HepG2 (cell line): ENCODE measurements around the gene ADAMTS17. TPM values are rescaled to one million over a fixed set of nuclear protein-coding genes. Genes with fewer than 3 reads are reported as not detected.

ENCODE experiments used
- ATAC-seq: fragments of 200-7000 bp; cut with Tn5 transposase; 3 replicates; pipeline ENCODE4 v1.9.1; 2020; ENCODE audit warnings: mild to moderate bottlenecking, moderate library complexity
- BruUV-seq: library from RNA; stranded (reverse); fragments of 400-500 nt; replicated peaks from 2 replicates; lab custom pipeline; 2021; lab: Mats Ljungman, UMichigan
- CTCF ChIA-PET: fragments of 300-600 bp; formaldehyde crosslinking; extraction: SDS; loops from one replicate; lab custom pipeline; 2021; ENCODE audit warnings: low total read pairs, inconsistent platforms, low intra/inter-chr PET ratio; lab: Yijun Ruan, JAX
- POLR2A ChIA-PET: fragments of 350-600 bp; sonication (Branson Sonifier 250); formaldehyde crosslinking; loops from one replicate; lab custom pipeline; 2020; ENCODE audit warnings: antibody characterized with exemption, inconsistent platforms; lab: Yijun Ruan, JAX
- DNase-seq: peaks from one replicate; pipeline ENCODE4 v3.0.0-alpha.2; 2015; ENCODE audit warnings: low spot score
- FAIRE-seq: peaks from 3 replicates; lab custom pipeline; 2011; peaks lifted over from hg19 to GRCh38; lab: Jason Lieb, UNC
- H2AFZ ChIP-seq: one replicate; pipeline ENCODE4 v1.6.1; 2011; ENCODE audit warnings: low read length, inconsistent platforms
- H3K27ac ChIP-seq: fragments of 300-600 bp; 3 replicates; pipeline ENCODE4 v1.8.0; 2011; ENCODE audit warnings: mixed run types, mild to moderate bottlenecking, mixed read lengths, low read length, inconsistent platforms; ENCODE audit not compliant: insufficient read depth; ENCODE audit errors: extremely low read length
- H3K27me3 ChIP-seq, 2 experiments: fragments of 200-600 bp in 1 of 2; 2 replicates in 1 of 2; 3 replicates in 1 of 2; pipeline versions ENCODE4 v1.6.0 to v1.8.0; 2011; ENCODE audit warnings: low read length in 2 of 2, mild to moderate bottlenecking in 2 of 2, moderate library complexity in 2 of 2, inconsistent platforms in 1 of 2; ENCODE audit not compliant: insufficient read depth in 2 of 2, control insufficient read depth in 1 of 2
- H3K36me3 ChIP-seq, 2 experiments: fragments of 200-600 bp in 1 of 2; replicated peaks in 1 of 2; 2 replicates in 1 of 2; 3 replicates in 1 of 2; pipeline versions ENCODE4 v1.5.1 to v1.8.0; 2011; ENCODE audit warnings: low read length in 2 of 2, inconsistent platforms in 1 of 2; ENCODE audit not compliant: insufficient read depth in 2 of 2, control insufficient read depth in 1 of 2
- H3K4me1 ChIP-seq: 2 replicates; pipeline ENCODE4 v1.5.1; 2012; ENCODE audit warnings: low read length, inconsistent platforms; ENCODE audit not compliant: insufficient read depth
- H3K4me2 ChIP-seq: 2 replicates; pipeline ENCODE4 v1.6.0; 2011; ENCODE audit warnings: low read depth, low read length, inconsistent platforms
- H3K4me3 ChIP-seq, 3 experiments: fragments of 200-600 bp in 1 of 3; sonication (generic), shearing (Covaris generic) in 1 of 3; replicated peaks in 1 of 3; 2 replicates each; pipeline ENCODE4 v1.5.1; 2011 to 2016; ENCODE audit warnings: low read length in 3 of 3, inconsistent platforms in 2 of 3, low read depth in 2 of 3, mild to moderate bottlenecking in 2 of 3, control low read depth in 1 of 3, mixed read lengths in 1 of 3; ENCODE audit not compliant: insufficient read depth in 1 of 3
- H3K79me2 ChIP-seq: one replicate; pipeline ENCODE4 v1.6.1; 2011; ENCODE audit warnings: low read length, inconsistent platforms; ENCODE audit not compliant: insufficient read depth
- H3K9ac ChIP-seq: 2 replicates; pipeline ENCODE4 v1.6.0; 2011; ENCODE audit warnings: mild to moderate bottlenecking, low read depth, low read length, inconsistent platforms; ENCODE audit not compliant: insufficient read depth
- H3K9me3 ChIP-seq: 2 replicates; pipeline ENCODE4 v1.5.1; 2012; ENCODE audit warnings: mild to moderate bottlenecking, low read length
- H4K20me1 ChIP-seq: 2 replicates; pipeline ENCODE4 v1.6.0; 2011; ENCODE audit warnings: inconsistent platforms, mild to moderate bottlenecking, low read length, moderate library complexity; ENCODE audit not compliant: insufficient read depth
- CBFB ChIP-seq: sonication (generic); formaldehyde crosslinking; IDR thresholded peaks from 2 replicates; pipeline ENCODE4 v1.4.0; 2020; ENCODE audit warnings: missing genetic modification reagents
- CEBPG ChIP-seq: IDR thresholded peaks from 2 replicates; pipeline ENCODE4 v1.6.1; 2016
- MED13 ChIP-seq: sonication (generic); formaldehyde crosslinking; IDR thresholded peaks from 2 replicates; pipeline ENCODE4 v1.5.0; 2020; ENCODE audit warnings: missing genetic modification reagents
- NR2F1 ChIP-seq, 2 experiments: fragments of 450-650 bp in 1 of 2; formaldehyde crosslinking in 1 of 2; IDR thresholded peaks; 2 replicates each; pipeline versions ENCODE4 v1.5.0 to v1.6.1; 2016 to 2020; ENCODE audit warnings: mild to moderate bottlenecking in 1 of 2, missing compliant biosample characterization in 1 of 2, missing genetic modification reagents in 1 of 2, moderate library complexity in 1 of 2
- PPARG ChIP-seq: conservative IDR thresholded peaks from 2 replicates; pipeline ENCODE4 v1.6.1; 2016; ENCODE audit warnings: missing biosample characterization, missing genetic modification reagents
- SOX6 ChIP-seq, 2 experiments: fragments of 450-650 bp in 1 of 2; sonication (generic) in 1 of 2; formaldehyde crosslinking in 1 of 2; IDR thresholded peaks; 2 replicates each; pipeline versions ENCODE4 v1.4.0 to v1.6.1; 2017 to 2020; ENCODE audit warnings: antibody characterized with exemption in 1 of 2, mild to moderate bottlenecking in 1 of 2, missing genetic modification reagents in 1 of 2
- SP1 ChIP-seq, 2 experiments: fragments of 450-650 bp in 1 of 2; sonication (generic) in 1 of 2; formaldehyde crosslinking in 1 of 2; IDR thresholded peaks; 2 replicates each; pipeline versions ENCODE4 v1.4.0 to v1.6.1; 2016 to 2020; ENCODE audit warnings: missing genetic modification reagents in 1 of 2
- ZIK1 ChIP-seq: sonication (generic); formaldehyde crosslinking; IDR thresholded peaks from 2 replicates; pipeline ENCODE4 v1.5.0; 2020; ENCODE audit warnings: mild to moderate bottlenecking, low read depth, missing genetic modification reagents, borderline replicate concordance
- ZNF136 ChIP-seq: sonication (generic); formaldehyde crosslinking; IDR thresholded peaks from 2 replicates; pipeline ENCODE4 v1.8.1; 2022; ENCODE audit warnings: low read depth, mild to moderate bottlenecking, moderate library complexity, missing genetic modification reagents
- ZNF230 ChIP-seq: sonication (generic); formaldehyde crosslinking; IDR thresholded peaks from 2 replicates; pipeline ENCODE4 v1.4.0; 2020; ENCODE audit warnings: mild to moderate bottlenecking, missing genetic modification reagents
- ZNF556 ChIP-seq: sonication (generic); formaldehyde crosslinking; IDR thresholded peaks from 2 replicates; pipeline ENCODE4 v1.4.0; 2020; ENCODE audit warnings: mild to moderate bottlenecking, missing genetic modification reagents, borderline replicate concordance
- WGBS: methylation state at CpG from one replicate; pipeline ENCODE4 v1.1.6; 2017; ENCODE audit warnings: low lambda C conversion rate; 5-methylcytosine and 5-hydroxymethylcytosine counted together
- in situ Hi-C: cut with HindIII; loops from 2 replicates; pipeline ENCODE4 v1.10.0; 2017; ENCODE audit warnings: low pct_unique_long_range_greater_than_20kb; ENCODE audit not compliant: extremely low pct_ligation_motif_present
- intact Hi-C: fragments of 100-400 bp; cut with micrococcal nuclease; formaldehyde crosslinking; loops from one replicate; pipeline ENCODE4 v1.10.0; 2022; ENCODE audit not compliant: unreplicated experiment
- polyA plus RNA-seq, 8 experiments: library from polyadenylated mRNA; depleted of rRNA in 3 of 8; stranded (reverse) in 7 of 8; unstranded in 1 of 8; fragments of >200 nt; fragmentation: Illumina TruSeq in 4 of 8; extraction: Trizol in 4 of 8; gene quantifications; 2 replicates each; pipeline versions ENCODE4 v1.2.1 to v1.2.3, GENCODE V29; 2011 to 2016; ENCODE audit warnings: low read depth in 4 of 8, missing spikeins in 1 of 8, mixed read lengths in 1 of 8; ENCODE audit not compliant: insufficient read depth in 1 of 8
- total RNA-seq, 5 experiments: library from RNA; depleted of rRNA; stranded (reverse); fragments of >200 nt; fragmentation: Illumina TruSeq; extraction: Trizol; gene quantifications; 2 replicates each; pipeline ENCODE4 v1.2.3, GENCODE V29; 2016; ENCODE audit warnings: low read depth in 1 of 5
- TF ChIP-seq, protein P1 (sequence below): sonication (generic); formaldehyde crosslinking; IDR thresholded peaks from 2 replicates; pipeline ENCODE4 v1.4.0; 2020; ENCODE audit warnings: missing genetic modification reagents, borderline replicate concordance
- TF ChIP-seq, protein P2 (sequence below): IDR thresholded peaks from 2 replicates; pipeline ENCODE4 v1.6.1; 2018; ENCODE audit warnings: missing genetic modification reagents
- TF ChIP-seq, protein P3 (sequence below): sonication (generic); formaldehyde crosslinking; IDR thresholded peaks from 2 replicates; pipeline ENCODE4 v1.4.0; 2020; ENCODE audit warnings: missing genetic modification reagents

Gene ADAMTS17
- total and polyA plus RNA-seq, 2 of the 13 experiments (the other 11 are each of a cell fraction or from before 2014, with no cell fraction given) = 0.02 to 0.04 TPM

DNA sequence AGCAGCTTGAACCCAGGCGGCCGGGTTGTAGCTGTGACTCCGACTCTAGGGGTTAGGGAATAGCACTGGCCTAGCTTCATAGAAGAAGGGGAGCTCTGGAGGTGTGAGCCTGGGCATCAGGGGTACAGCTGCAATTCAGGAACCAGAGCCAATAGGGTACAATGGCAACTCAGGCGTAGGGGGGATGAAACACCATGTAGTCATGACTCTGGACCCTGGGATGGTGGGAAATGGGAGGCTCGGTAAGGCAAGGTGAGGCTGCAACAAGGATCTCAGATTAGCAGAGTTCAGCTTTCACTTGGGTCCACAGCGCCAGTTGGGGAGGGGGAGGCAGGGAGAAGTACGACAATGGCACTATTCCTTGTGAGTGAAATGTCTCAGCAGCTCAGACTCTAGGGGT, 398.3 kb downstream of the ADAMTS17 start:
- H3K36me3 ChIP-seq = no peaks in the 10 kb centered on the region
- FAIRE-seq (no peak), DNase-seq (no peak), ATAC-seq (no peak)
- BruUV-seq = no TSS peak
- CTCF ChIA-PET = no interaction called here
- POLR2A ChIA-PET = no interaction called here
- H3K4me1 ChIP-seq = no peaks in the 10 kb centered on the region
- TF ChIP-seq, protein P1, sequence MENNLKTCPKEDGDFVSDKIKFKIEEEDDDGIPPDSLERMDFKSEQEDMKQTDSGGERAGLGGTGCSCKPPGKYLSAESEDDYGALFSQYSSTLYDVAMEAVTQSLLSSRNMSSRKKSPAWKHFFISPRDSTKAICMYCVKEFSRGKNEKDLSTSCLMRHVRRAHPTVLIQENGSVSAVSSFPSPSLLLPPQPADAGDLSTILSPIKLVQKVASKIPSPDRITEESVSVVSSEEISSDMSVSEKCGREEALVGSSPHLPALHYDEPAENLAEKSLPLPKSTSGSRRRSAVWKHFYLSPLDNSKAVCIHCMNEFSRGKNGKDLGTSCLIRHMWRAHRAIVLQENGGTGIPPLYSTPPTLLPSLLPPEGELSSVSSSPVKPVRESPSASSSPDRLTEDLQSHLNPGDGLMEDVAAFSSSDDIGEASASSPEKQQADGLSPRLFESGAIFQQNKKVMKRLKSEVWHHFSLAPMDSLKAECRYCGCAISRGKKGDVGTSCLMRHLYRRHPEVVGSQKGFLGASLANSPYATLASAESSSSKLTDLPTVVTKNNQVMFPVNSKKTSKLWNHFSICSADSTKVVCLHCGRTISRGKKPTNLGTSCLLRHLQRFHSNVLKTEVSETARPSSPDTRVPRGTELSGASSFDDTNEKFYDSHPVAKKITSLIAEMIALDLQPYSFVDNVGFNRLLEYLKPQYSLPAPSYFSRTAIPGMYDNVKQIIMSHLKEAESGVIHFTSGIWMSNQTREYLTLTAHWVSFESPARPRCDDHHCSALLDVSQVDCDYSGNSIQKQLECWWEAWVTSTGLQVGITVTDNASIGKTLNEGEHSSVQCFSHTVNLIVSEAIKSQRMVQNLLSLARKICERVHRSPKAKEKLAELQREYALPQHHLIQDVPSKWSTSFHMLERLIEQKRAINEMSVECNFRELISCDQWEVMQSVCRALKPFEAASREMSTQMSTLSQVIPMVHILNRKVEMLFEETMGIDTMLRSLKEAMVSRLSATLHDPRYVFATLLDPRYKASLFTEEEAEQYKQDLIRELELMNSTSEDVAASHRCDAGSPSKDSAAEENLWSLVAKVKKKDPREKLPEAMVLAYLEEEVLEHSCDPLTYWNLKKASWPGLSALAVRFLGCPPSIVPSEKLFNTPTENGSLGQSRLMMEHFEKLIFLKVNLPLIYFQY (CRISPR knock-in tag) = no peak
- TF ChIP-seq ZNF136 (CRISPR knock-in tag) (no peak), MED13 (CRISPR knock-in tag) (no peak), NR2F1 (CRISPR knock-in tag; IDR thresholded peaks at IDR 0.05) (no peak), ZNF556 (no peak), ZIK1 (CRISPR knock-in tag) (no peak), CBFB (CRISPR knock-in tag) (no peak), PPARG (CRISPR knock-in tag) (no peak), ZNF230 (no peak), SOX6 (IDR thresholded peaks at IDR 0.05) (no peak), SOX6 (CRISPR knock-in tag; IDR thresholded peaks at IDR 0.05) (no peak), CEBPG (CRISPR knock-in tag) (no peak), SP1 (IDR thresholded peaks at IDR 0.05) (no peak), SP1 (CRISPR knock-in tag; IDR thresholded peaks at IDR 0.05) (no peak)
- TF ChIP-seq, protein P2, sequence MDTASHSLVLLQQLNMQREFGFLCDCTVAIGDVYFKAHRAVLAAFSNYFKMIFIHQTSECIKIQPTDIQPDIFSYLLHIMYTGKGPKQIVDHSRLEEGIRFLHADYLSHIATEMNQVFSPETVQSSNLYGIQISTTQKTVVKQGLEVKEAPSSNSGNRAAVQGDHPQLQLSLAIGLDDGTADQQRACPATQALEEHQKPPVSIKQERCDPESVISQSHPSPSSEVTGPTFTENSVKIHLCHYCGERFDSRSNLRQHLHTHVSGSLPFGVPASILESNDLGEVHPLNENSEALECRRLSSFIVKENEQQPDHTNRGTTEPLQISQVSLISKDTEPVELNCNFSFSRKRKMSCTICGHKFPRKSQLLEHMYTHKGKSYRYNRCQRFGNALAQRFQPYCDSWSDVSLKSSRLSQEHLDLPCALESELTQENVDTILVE = no peak
- TF ChIP-seq, protein P3, sequence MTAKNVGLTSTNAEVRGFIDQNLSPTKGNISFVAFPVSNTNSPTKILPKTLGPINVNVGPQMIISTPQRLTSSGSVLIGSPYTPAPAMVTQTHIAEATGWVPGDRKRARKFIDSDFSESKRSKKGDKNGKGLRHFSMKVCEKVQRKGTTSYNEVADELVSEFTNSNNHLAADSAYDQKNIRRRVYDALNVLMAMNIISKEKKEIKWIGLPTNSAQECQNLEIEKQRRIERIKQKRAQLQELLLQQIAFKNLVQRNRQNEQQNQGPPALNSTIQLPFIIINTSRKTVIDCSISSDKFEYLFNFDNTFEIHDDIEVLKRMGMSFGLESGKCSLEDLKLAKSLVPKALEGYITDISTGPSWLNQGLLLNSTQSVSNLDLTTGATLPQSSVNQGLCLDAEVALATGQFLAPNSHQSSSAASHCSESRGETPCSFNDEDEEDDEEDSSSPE = no peak
- H2AFZ ChIP-seq = no peak overlapping the region
- H3K4me2 ChIP-seq = no peak overlapping the region
- WGBS = 35% methylated on average over 4 of the region's 7 CpGs
- no peak overlapping the region for H3K9ac ChIP-seq
- no peaks in the 10 kb centered on the region for H4K20me1 ChIP-seq
- peaks cover 20% of the 10 kb centered on the region for H3K9me3 ChIP-seq
- no peak overlapping the region for H3K27ac ChIP-seq
- intact Hi-C loops (no loop called here), in situ Hi-C loops (loop anchor here (25.0 kb wide), 1 partner anchor 394 kb away; the partner anchor contains the start of gene ADAMTS17)
- no peaks in the 10 kb centered on the region for H3K79me2 ChIP-seq
- no peak overlapping the region for H3K4me3 ChIP-seq
- no peaks in the 10 kb centered on the region for H3K27me3 ChIP-seq
